HUDEP-2 (cell line): ENCODE data around the gene TNNI2.
"Not testable (repeated sequence)": the region's sequence is repeated elsewhere in the genome, so short reads cannot be mapped to it uniquely, and the experiment has no call there.

ENCODE experiments used
- DNase-seq, 76 experiments: peaks; one replicate each; lab custom pipeline; 2025; ENCODE audit not compliant: unreplicated experiment in 76 of 76; lab: John Stamatoyannopoulos, UW

The TNNI2 gene

DNA sequence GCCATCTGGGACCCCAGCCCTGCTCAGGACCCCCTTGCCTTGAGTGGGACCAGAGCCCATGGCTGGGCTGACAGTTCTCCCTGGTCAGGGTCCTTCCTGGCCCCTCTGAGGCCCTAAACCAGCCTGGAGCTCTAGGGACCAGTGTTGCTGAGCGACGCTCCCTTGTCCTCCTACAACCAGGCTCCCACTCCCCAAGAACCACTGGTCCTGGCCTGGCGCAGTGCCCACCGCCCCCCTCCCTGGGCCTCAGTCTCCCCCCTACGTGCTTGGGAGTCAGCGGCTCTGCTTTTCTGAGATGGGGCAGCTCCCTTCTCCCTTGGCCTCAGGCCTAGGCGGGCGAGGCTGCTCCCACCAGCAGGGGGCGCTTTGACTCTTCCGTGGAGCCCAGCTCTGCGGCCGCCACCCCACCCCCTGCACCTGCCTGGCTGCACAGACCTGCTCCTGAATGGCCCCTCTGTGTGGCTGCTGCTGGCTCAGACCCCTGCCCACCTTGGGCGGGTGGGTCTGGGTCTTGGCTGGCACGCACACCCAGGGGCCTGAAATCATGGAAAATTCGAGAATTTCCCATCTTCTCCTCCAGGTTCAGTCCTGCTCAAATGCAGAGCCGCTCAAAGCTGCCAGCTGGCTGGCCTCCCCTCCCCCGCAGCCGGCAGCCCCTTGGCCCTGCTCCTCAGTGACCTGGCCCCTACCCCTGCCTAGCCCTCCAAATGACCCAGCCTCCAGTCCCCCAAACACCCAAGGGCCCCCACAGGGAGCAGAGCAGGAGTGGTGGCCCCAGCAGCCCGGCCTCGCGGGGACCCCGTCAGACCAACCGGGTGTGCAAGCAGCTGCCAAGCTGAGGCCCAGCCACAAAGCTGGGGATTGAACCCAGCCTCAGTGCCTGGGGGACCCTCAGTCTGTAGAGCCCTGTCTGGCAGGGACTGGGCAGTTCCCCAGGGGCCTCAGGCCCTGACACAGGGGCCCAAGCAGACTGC, 43.8 kb downstream of the TNNI2 start:
- DNase-seq = peak in 60 of 76 experiments; percentile 7 to 80 (median 47)

DNA sequence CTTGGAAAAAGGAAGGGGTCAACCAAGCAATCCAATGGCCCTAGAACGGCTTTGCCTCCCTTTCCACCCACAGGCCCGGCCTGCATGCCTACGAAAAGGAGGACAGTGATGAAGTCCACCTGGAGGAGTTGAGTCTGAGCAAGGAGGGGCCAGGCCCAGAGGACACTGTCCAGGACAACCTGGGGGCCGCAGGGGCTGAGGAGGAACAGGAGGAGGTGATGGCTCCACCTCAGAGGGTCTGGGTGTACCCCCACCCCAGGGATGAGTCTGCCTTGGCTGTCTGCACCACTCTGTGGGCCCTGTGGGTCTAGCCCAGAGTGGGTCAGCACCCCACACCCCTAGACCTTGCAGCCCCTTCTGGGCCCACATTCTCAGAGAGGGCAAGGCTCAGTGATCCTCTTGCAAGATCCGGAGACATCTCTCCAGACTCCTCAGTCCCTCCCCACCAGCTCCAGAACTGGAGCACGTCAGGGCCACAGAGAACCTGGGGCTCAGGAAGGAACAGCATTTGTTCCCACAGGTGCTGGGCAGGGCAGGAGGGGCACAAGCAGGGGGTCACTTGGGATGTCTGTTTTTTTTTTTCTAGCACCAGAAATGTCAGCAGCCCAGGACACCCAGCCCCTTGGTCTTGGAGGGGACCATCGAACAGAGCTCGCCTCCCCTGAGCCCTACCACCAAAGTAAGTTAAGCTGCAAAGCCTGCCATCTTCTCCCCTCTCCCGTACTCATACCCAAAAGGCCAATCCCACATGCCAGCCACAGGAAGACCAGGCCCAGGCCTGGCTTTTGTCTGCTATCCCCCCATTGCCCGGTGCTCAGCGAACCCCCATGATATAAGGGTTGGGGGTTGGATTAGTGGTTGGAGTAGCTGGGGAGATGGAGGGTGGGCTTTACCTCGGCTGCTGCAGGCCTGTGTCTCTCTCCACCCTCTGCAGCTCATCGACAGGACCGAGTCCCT, 44.8 kb downstream of the TNNI2 start:
- DNase-seq = no peak

DNA sequence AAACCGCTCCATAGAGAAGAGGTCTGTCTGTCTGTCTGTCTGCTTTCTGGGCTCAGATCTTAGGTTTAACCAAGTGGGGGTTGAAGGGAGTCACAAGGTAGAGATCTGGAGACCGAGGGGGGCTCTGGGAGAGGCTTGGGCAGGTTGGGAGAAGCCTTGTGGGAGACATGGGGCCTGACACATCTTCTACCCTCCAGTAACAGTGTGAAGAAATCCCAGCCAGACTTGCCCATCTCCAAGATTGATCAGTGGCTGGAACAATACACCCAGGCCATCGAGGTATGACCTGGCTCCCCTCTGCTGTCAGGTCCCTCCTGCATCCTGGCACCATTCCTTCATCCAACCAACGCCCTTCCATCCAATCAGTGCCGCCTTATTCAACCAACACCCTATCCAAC, 45.5 kb downstream of the TNNI2 start:
- no peak for DNase-seq

GRCh38 chr11:1886551-1886950, 47.8 kb downstream of the TNNI2 start:
- DNase-seq = not testable (repeated sequence)

GRCh38 chr11:1887451-1888346, 48.9 kb downstream of the TNNI2 start:
- DNase-seq = no peak

DNA sequence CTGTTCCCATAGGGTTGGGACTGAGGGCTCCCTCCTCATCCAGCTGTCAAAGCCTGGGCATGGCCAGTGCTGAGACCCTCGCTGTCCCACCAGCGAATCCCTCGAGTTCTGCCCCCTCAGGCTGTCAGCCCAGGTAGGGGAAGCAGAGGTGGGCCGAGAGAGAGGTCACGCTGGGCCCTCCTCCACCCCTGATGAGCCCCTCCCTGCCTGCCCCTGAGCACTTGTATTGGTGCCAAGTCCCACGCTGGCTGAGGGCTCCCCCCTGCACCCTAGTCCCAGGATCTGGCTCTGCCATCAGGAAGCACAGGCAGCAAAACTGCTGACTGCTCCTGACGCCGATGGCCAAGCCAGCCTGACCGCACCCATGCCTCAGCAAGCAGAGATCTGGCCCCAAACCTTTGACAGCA, 49.6 kb downstream of the TNNI2 start:
- no peak for DNase-seq

DNA sequence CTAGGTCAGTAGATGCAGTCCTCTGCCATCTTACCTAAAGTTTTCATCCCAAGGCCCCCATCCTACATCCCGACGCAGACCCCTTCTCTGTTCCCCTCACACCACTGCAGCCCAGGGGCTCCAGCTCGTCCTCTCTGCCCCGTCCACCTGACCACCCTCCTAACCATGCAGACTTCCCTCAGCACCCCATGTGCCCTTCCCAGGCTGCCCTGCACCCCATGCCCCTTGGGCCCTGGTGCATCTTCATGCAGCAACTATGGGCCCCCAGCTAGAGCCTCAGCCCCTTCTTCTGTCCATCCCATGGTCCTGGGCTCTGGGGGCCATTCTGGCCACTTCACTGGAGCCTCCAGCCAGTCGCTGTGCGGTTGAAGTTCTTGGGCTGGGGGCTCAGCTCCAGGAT, 50.0 kb downstream of the TNNI2 start:
- DNase-seq = no peak

DNA sequence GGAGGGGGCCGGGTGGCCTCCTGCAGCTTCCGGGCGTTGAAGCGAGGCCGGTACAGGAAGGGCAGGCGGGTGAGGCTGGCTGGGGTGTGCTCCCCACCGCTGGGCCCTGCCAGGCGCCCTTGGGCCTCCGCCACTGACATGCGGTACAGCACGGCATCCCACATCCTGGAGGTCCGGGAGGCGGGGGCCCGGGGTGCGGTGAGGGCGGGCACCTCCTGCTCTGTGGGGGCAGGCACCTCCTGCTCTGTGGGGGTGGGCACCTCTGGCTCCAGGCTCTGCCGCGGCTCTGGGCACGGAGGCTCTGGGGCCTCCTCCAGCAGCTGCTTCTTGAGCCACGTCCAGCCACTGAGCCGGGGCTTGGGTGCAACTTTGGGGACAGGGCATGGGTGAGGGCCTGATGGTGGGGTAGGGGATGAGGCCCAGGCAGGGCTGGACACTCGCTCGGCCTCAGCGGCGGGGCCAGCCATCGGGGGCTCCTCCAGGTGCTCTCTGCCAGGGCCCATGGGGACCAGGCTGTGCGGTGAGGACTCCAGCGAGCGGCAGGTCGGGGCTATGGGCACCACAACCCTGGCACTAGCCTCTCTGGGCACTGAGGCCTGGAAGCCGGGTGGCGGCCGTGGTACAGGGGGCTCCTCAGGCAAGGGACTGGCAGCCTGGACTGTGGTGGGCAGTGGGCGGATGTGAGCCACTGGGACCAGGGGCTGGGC, 50.6 kb downstream of the TNNI2 start:
- DNase-seq = no peak

GRCh38 chr11:1889941-1890855, 51.4 kb downstream of the TNNI2 start:
- DNase-seq = no peak
